Choroid plexus epithelial cell (primary cell): ENCODE data around the gene TBCD.
"Not testable (repeated sequence)": the region's sequence is repeated elsewhere in the genome, so short reads cannot be mapped to it uniquely, and the experiment has no call there.

Source experiments
- DNase-seq: peaks from one replicate; pipeline ENCODE4 v3.0.0-alpha.2; 2010; ENCODE audit warnings: low read depth
- H3K4me3 ChIP-seq: 2 replicates; pipeline ENCODE4 v1.5.1; 2011; ENCODE audit warnings: low read depth, mild to moderate bottlenecking, control low read depth, low read length, moderate library complexity
- TF ChIP-seq, protein P1 (sequence below): conservative IDR thresholded peaks from 2 replicates; pipeline ENCODE4 v1.5.1; 2011; ENCODE audit warnings: low read depth, mild to moderate bottlenecking, control low read depth, inconsistent platforms, low read length, moderate library complexity

Gene TBCD

DNA sequence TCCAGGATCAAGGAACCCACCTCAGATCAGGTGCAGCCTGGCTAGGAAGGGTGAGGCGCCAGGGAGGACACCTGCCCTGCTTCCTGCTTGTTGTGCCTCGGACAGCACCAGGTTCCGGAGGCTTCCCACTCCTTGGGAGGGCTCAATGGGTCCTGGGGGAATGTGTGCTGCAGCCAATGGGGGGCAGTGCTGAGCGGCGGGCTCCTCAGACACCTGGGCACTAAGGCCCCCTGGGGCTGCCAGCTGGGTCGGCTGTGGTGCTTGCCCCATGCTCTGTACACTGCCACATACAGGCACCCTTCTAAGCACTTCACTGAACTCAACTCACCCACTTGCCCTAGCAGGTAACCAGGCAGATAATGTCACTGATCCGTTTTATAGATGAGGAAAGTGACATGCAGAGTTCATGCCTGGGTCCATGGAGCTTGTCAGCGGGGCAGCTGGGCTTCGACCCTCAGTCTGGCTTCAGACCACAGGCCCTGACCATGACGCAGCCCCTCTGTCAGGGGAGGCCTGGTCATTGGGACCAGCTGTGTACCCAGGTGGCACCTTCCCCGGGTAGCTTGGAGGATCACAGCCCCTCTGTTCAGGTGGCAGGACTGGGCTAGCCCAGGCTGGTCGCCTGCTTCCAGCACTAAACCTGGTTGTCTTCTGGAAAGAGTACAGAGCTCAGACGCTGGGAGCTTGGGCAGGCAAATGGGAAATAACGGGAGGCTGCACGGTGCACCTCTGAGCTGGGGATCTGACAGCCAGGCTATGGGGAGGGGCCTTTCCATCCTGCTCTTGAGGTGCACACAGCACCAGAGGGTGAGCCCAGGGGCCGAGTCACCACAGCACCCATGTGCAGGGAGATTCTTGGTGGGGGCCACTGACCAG is 8.3 kb upstream of the TBCD start:
- no peak overlapping the region for H3K4me3 ChIP-seq
- TF ChIP-seq, protein P1, sequence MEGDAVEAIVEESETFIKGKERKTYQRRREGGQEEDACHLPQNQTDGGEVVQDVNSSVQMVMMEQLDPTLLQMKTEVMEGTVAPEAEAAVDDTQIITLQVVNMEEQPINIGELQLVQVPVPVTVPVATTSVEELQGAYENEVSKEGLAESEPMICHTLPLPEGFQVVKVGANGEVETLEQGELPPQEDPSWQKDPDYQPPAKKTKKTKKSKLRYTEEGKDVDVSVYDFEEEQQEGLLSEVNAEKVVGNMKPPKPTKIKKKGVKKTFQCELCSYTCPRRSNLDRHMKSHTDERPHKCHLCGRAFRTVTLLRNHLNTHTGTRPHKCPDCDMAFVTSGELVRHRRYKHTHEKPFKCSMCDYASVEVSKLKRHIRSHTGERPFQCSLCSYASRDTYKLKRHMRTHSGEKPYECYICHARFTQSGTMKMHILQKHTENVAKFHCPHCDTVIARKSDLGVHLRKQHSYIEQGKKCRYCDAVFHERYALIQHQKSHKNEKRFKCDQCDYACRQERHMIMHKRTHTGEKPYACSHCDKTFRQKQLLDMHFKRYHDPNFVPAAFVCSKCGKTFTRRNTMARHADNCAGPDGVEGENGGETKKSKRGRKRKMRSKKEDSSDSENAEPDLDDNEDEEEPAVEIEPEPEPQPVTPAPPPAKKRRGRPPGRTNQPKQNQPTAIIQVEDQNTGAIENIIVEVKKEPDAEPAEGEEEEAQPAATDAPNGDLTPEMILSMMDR = no peak
- no peak for DNase-seq

DNA sequence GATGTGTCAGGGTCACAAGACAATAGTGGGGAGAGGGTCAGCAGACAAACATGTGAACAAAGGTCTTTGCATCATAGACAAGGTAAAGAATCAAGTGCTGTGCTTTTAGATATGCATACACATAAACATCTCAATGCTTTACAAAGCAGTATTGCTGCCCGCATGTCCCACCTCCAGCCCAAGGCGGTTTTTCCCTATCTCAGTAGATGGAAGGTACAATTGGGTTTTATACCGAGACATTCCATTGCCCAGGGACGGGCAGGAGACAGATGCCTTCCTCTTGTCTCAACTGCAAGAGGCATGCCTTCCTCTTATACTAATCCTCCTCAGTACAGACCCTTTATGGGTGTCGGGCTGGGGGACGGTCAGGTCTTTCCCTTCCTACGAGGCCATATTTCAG is 7.1 kb upstream of the TBCD start:
- not testable (repeated sequence) for DNase-seq, H3K4me3 ChIP-seq

DNA sequence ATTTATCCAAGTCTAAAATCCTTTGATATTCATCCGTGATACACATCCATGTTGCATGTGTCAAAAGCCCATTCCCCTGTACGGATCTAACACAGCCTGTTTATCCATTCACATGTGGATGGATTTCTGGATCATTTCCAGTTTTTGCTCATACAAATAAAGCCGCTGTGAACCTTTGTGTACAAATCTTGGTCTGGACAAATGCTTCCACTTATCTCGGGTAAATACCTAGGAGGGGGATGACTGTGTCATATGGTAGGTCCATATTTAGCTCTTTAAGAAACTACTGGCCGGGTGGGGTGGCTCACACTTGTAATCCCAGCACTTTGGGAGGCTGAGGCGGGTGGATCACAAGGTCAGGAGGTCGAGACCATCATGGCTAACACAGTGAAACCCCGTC is 6.3 kb upstream of the TBCD start:
- DNase-seq = no peak
- no peak overlapping the region for H3K4me3 ChIP-seq
- TF ChIP-seq, protein P1 = no peak

DNA sequence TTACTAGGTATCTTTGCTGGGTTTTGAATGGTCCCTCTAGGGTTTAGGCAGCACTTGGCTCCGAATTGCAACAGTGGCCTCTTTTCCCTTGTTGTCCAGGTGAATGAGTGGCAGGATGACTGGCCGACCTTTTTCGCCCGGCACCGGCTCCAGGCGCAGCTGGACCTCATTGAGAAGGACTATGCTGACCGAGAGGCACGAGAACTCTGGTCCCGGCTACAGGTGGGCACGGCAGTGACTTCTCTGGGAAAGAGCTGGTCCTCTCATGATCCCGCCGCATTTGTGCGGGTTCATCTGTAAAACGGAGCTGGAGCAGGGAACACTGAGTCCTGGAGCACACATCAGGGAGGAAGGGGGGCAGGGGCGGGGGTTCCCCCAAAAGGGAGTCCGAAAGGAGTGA is 3.1 kb upstream of the TBCD start:
- DNase-seq = no peak
- H3K4me3 ChIP-seq = no peak overlapping the region
- TF ChIP-seq, protein P1 = no peak

DNA sequence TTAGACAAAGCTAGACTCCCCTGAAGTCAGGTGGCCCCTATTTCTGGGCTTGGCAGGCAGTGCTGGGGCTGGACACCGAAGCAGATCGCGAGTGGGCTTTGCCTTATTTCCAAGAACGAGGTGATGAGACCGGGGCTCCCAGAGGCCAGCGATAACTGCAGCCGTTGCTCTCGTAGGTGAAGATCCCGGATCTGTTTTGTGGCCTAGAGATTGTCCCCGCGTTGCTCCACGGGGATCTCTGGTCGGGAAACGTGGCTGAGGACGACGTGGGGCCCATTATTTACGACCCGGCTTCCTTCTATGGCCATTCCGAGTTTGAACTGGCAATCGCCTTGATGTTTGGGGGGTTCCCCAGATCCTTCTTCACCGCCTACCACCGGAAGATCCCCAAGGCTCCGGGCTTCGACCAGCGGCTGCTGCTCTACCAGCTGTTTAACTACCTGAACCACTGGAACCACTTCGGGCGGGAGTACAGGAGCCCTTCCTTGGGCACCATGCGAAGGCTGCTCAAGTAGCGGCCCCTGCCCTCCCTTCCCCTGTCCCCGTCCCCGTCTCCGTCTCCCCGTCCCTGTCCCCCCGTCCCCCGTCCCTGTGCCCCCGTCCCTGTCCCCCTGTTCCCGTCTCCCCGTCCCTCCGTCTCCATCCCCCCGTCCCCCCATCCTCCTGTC is 1.5 kb upstream of the TBCD start:
- TF ChIP-seq, protein P1 = no peak
- no peak for DNase-seq
- no peak overlapping the region for H3K4me3 ChIP-seq

DNA sequence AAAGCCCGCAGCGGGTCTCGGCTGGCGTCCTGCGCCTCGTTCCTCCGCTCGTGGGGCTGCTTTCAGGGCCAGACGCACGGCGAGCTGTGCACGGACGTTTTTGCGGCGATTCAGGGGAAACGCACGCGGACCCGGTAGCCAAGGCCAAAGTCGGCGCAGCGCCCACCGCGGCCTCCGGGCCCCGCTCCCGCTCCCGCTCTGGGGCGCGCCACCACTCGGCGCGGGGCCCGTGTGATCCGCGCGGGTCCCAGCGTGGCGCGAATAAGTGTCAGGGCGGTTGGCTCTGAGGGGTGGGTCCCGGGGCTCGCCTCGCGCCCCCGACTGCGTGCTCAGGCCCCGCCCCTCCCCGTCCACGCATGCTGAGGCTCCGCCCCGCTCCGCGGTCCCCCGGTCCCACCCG is 694 bp upstream of the TBCD start:
- peak overlapping the region; percentile 54 for H3K4me3 ChIP-seq
- TF ChIP-seq, protein P1 = no peak
- DNase-seq = no peak

DNA sequence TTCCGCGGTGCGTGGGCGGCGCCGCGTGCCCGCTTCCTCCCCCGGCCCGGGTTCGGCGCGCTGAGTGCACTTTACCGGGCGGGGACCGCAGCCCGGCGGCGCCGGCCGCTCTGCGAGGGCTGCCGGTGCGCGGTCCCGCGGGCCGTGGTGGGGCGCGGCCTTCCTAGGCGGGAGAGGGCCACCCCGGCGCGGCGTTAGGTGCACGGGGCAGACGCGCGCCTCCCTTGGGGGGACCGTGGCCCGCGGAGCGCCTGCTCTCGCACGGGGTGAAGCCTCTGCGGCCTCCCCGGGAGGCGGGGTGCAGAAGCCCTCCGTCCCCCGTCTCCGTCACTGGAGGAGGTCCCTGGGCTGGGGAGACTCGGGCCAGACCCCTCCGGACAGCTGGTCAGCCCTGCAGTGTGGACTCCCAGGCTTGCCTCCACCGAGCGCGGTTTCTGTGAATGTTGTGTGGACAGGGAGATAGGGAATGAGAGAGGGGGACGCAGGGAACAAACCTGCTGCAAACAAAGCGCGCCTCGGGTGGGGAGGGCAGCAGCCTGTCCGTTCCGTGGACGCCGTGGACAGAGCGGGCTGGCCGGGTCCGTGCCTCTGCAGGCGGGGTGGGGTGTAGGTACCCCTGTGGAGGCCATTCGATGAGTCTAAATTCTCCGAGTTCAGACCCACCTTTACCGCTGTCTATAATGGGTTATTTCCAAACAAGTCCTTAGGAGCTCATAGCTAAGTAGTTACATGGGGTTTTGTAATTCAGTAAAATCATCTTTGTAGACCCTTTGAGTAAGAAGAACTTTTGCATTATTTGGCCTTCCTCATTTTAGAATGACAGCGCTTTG is 721 bp downstream of the TBCD start:
- TF ChIP-seq, protein P1 = no peak
- DNase-seq = peak; percentile 9

More for the DNA sequence above, 721 bp downstream of the TBCD start:
- peak overlapping the region; percentile 88 for H3K4me3 ChIP-seq
